Caco-2 (cell line): ENCODE measurements around the gene TSFM. TPM values are rescaled to one million over a fixed set of nuclear protein-coding genes. Genes with fewer than 3 reads are reported as not detected.

Experiments used
- BruUV-seq: library from RNA; stranded (reverse); fragments of 400-500 nt; replicated peaks from 2 replicates; lab custom pipeline; 2021; lab: Mats Ljungman, UMichigan
- CTCF ChIA-PET: fragments of 300-600 bp; sonication (Branson Sonifier 250); formaldehyde crosslinking; loops from one replicate; lab custom pipeline; 2022; ENCODE audit warnings: antibody characterized with exemption; lab: Charles Lee
- POLR2A ChIA-PET: fragments of 300-600 bp; sonication (Branson Sonifier 250); formaldehyde crosslinking; loops from one replicate; lab custom pipeline; 2022; ENCODE audit warnings: antibody characterized with exemption; lab: Charles Lee
- DNase-seq, 2 experiments: peaks; one replicate each; pipeline versions ENCODE4 v3.0.0 to v3.0.0-alpha.2; 2020 to 2022
- H3K27me3 ChIP-seq: replicated peaks from 2 replicates; pipeline ENCODE4 v1.6.0; 2011; ENCODE audit warnings: low read length; ENCODE audit not compliant: control insufficient read depth, insufficient read depth
- H3K36me3 ChIP-seq: 2 replicates; pipeline ENCODE4 v1.5.1; 2011; ENCODE audit warnings: low read length; ENCODE audit not compliant: control insufficient read depth, insufficient read depth
- H3K4me1 ChIP-seq: fragments of 250-450 bp; sonication (Bioruptor Pico); 2 replicates; pipeline ENCODE4 v1.5.1; 2020; ENCODE audit warnings: mild to moderate bottlenecking
- H3K4me3 ChIP-seq: 2 replicates; pipeline ENCODE4 v1.5.1; 2011; ENCODE audit warnings: low read depth, mild to moderate bottlenecking, control low read depth, low read length
- H3K9me3 ChIP-seq: fragments of 250-450 bp; sonication (Bioruptor Pico); 2 replicates; pipeline ENCODE4 v1.5.1; 2020; ENCODE audit warnings: mild to moderate bottlenecking, moderate library complexity
- H3K27ac Mint-ChIP-seq: one replicate; pipeline ENCODE4 v1.8.0; 2022; ENCODE audit warnings: mixed read lengths; ENCODE audit not compliant: unreplicated experiment
- H3K27me3 Mint-ChIP-seq: one replicate; pipeline ENCODE4 v1.8.0; 2022; ENCODE audit warnings: mixed read lengths; ENCODE audit not compliant: insufficient read depth, unreplicated experiment
- H3K36me3 Mint-ChIP-seq: one replicate; pipeline ENCODE4 v1.8.0; 2022; ENCODE audit warnings: mild to moderate bottlenecking, mixed read lengths; ENCODE audit not compliant: insufficient read depth, unreplicated experiment
- H3K4me1 Mint-ChIP-seq: one replicate; pipeline ENCODE4 v1.8.0; 2022; ENCODE audit warnings: low read depth, mixed read lengths; ENCODE audit not compliant: unreplicated experiment
- H3K4me3 Mint-ChIP-seq: one replicate; pipeline ENCODE4 v1.8.0; 2022; ENCODE audit warnings: mild to moderate bottlenecking, moderate library complexity, mixed read lengths; ENCODE audit not compliant: unreplicated experiment
- H3K9me3 Mint-ChIP-seq: one replicate; pipeline ENCODE4 v1.8.0; 2022; ENCODE audit warnings: mixed read lengths; ENCODE audit not compliant: unreplicated experiment
- CTCF ChIP-seq, 2 experiments: fragments of 200-600 bp in 1 of 2; IDR thresholded peaks; 1 replicate in 1 of 2; 2 replicates in 1 of 2; pipeline versions ENCODE4 v1.5.1 to v1.8.0; 2011 to 2022; ENCODE audit warnings: antibody characterized with exemption in 1 of 2, control low read depth in 1 of 2, inconsistent platforms in 1 of 2, low read depth in 1 of 2, low read length in 1 of 2, mild to moderate bottlenecking in 1 of 2, moderate library complexity in 1 of 2; ENCODE audit not compliant: insufficient read depth in 1 of 2, severe bottlenecking in 1 of 2, unreplicated experiment in 1 of 2
- intact Hi-C: fragments of 100-400 bp; cut with micrococcal nuclease; formaldehyde crosslinking; loops from one replicate; pipeline ENCODE4 v1.10.0; 2022; ENCODE audit not compliant: unreplicated experiment
- total RNA-seq: library from RNA; stranded (reverse); gene quantifications from 2 replicates; pipeline ENCODE4 v1.2.3, GENCODE V29; 2022

TSFM gene
- total RNA-seq, 1 experiment from 2014 or later, result 57.5 TPM

GRCh38 chr12:57811028-57811755 is 28.6 kb downstream of the TSFM start:
- no peak for TF ChIP-seq CTCF (IDR thresholded peaks at IDR 0.05; ENCODE audit: insufficient read depth in 1 of 2, low read depth in 1 of 2, low read length in 1 of 2, severe bottlenecking in 1 of 2, unreplicated experiment in 1 of 2)
- H3K9me3 Mint-ChIP-seq, result no peaks in the 10 kb centered on the region

GRCh38 chr12:57813111-57813970 is 30.8 kb downstream of the TSFM start:
- no peaks in the 10 kb centered on the region for H3K36me3 ChIP-seq
- Mint-ChIP-seq H3K9me3 (no peaks in the 10 kb centered on the region), H3K27me3 (no peaks in the 10 kb centered on the region), H3K4me1 (no peaks in the 10 kb centered on the region), H3K36me3 (peaks cover 2% of the 10 kb centered on the region), H3K27ac (no peak overlapping the region), H3K4me3 (no peak overlapping the region)
- H3K4me1 ChIP-seq, result no peaks in the 10 kb centered on the region
- no peak for DNase-seq
- no TSS peak for BruUV-seq
- intact Hi-C loops, result no loop called here
- no peak overlapping the region for H3K4me3 ChIP-seq
- TF ChIP-seq CTCF (IDR thresholded peaks at IDR 0.05; ENCODE audit: insufficient read depth in 1 of 2, low read depth in 1 of 2, low read length in 1 of 2, severe bottlenecking in 1 of 2, unreplicated experiment in 1 of 2), result no peak
- ChIA-PET POLR2A (no interaction called here), CTCF (no interaction called here)
- H3K9me3 ChIP-seq, result no peaks in the 10 kb centered on the region
- no peaks in the 10 kb centered on the region for H3K27me3 ChIP-seq

More at GRCh38 chr12:57811028-57811755, 28.6 kb downstream of the TSFM start:
- Histone ChIP-seq H3K4me1 (no peaks in the 10 kb centered on the region), H3K9me3 (no peaks in the 10 kb centered on the region), H3K4me3 (no peak overlapping the region), H3K27me3 (no peaks in the 10 kb centered on the region), H3K36me3 (no peaks in the 10 kb centered on the region)
- Mint-ChIP-seq H3K27me3 (no peaks in the 10 kb centered on the region), H3K27ac (no peak overlapping the region), H3K36me3 (peaks cover 2% of the 10 kb centered on the region), H3K4me1 (no peaks in the 10 kb centered on the region), H3K4me3 (no peak overlapping the region)
- intact Hi-C loops, result no loop called here
- ChIA-PET CTCF (no interaction called here), POLR2A (interaction anchor here (0.6 kb wide), 2 partner anchors 25 to 48 kb away, joined by 3 read pairs; no protein-coding TSS in a partner anchor)
- BruUV-seq, result no TSS peak
- DNase-seq, result no peak

GRCh38 chr12:57813971-57814772 is 31.6 kb downstream of the TSFM start:
- Histone ChIP-seq H3K4me3 (no peak overlapping the region), H3K4me1 (no peaks in the 10 kb centered on the region), H3K36me3 (no peaks in the 10 kb centered on the region), H3K9me3 (no peaks in the 10 kb centered on the region), H3K27me3 (no peaks in the 10 kb centered on the region)
- no peak overlapping the region for H3K4me3 Mint-ChIP-seq
- no peaks in the 10 kb centered on the region for H3K4me1 Mint-ChIP-seq
- no peaks in the 10 kb centered on the region for H3K9me3 Mint-ChIP-seq
- TF ChIP-seq CTCF (IDR thresholded peaks at IDR 0.05; ENCODE audit: insufficient read depth in 1 of 2, low read depth in 1 of 2, low read length in 1 of 2, severe bottlenecking in 1 of 2, unreplicated experiment in 1 of 2), result no peak
- DNase-seq, result no peak
- ChIA-PET CTCF (no interaction called here), POLR2A (no interaction called here)
- intact Hi-C loops, result no loop called here
- no peaks in the 10 kb centered on the region for H3K27me3 Mint-ChIP-seq
- BruUV-seq, result no TSS peak
- no peak overlapping the region for H3K27ac Mint-ChIP-seq
- peaks cover 10% of the 10 kb centered on the region for H3K36me3 Mint-ChIP-seq
